T-helper 2 cell treated with Interferon-gamma antibody and Interleukin-4, amounts not matched to agents 100 ng/mL and 5 ng/mL, for 36 hours (primary cell): ENCODE results near the gene AFF1. TPM values are rescaled to one million over a fixed set of nuclear protein-coding genes. Genes with fewer than 3 reads are reported as not detected.

ENCODE experiments used
- intact Hi-C: fragments of 100-400 bp; cut with micrococcal nuclease; formaldehyde crosslinking; loops from one replicate; pipeline ENCODE4 v1.15.1; 2023
- total RNA-seq: library from RNA; stranded (reverse); gene quantifications from 2 replicates; pipeline ENCODE4 v1.2.3, GENCODE V29; 2022

The AFF1 gene
- total RNA-seq, 1 donor from 2014 or later = 68.5 TPM

GRCh38 chr4:87101543-87102199 lies 166.9 kb downstream of the AFF1 start:
- intact Hi-C loops = loop anchor here (5.0 kb wide), 1 partner anchor 604 kb away; no protein-coding TSS in a partner anchor

GRCh38 chr4:87103086-87103485 lies 168.3 kb downstream of the AFF1 start:
- intact Hi-C loops = loop anchor here (5.0 kb wide), 1 partner anchor 606 kb away; no protein-coding TSS in a partner anchor

- intact Hi-C loops = loop anchor here (5.0 kb wide), 1 partner anchor 606 kb away; no protein-coding TSS in a partner anchor
These were observed 168.9 kb downstream of the AFF1 start for GRCh38 chr4:87103691-87104187.

DNA sequence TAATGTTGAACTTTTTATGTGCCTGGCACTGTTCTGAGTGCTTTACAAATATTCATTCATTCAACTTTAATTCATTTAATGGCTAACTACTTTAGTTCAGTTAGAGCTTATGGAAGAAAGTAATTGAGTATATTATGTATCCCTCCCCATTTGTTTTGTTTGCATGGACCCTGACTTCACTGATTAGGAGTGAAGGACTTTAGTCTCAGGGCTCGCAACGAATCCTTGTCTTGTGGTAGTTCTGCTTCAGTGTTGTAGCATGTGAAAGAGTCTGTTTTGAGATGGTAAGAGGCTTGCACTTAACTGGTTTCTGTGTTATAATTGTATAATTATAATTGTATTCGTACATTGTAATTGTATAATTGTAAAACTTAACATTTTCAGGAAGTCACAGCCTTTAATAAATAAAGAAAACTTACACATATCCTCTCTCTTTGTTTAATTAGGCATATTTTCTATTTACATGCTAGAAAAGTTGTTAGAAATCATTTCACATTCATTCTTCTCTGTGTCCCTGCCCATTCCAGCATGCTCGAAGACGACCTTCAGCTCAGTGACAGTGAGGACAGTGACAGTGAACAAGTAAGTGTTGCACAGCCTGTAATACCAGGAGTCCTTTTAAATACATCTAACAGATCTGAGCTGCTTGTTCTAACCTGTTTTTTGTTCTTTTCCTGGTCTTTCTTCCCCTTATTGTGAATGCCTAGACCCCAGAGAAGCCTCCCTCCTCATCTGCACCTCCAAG lies 170.5 kb downstream of the AFF1 start:
- intact Hi-C loops = no loop called here

GRCh38 chr4:87108142-87108546 lies 173.3 kb downstream of the AFF1 start:
- intact Hi-C loops = no loop called here

- intact Hi-C loops = no loop called here
These were observed 174.3 kb downstream of the AFF1 start for GRCh38 chr4:87109121-87109520.

GRCh38 chr4:87109945-87110344 lies 175.1 kb downstream of the AFF1 start:
- intact Hi-C loops = no loop called here

DNA sequence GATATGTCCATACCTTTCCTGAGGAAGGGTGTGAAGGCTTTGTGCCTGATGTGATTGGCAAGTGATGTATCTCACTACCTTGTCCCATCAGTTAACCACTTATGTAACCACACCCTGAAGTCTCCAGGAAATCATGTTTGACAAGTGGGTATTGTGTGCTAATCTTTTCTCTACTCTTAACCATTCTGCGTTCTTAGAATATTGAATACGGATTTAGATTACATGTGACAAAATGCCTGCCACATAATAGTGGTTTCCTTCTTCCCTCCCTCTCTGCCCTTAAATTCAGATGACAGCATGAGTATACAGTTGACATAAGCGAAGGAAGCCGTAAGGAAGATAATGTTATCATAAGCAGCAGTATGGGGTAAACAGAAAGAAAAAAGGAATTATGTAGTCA lies 177.3 kb downstream of the AFF1 start:
- intact Hi-C loops = no loop called here

DNA sequence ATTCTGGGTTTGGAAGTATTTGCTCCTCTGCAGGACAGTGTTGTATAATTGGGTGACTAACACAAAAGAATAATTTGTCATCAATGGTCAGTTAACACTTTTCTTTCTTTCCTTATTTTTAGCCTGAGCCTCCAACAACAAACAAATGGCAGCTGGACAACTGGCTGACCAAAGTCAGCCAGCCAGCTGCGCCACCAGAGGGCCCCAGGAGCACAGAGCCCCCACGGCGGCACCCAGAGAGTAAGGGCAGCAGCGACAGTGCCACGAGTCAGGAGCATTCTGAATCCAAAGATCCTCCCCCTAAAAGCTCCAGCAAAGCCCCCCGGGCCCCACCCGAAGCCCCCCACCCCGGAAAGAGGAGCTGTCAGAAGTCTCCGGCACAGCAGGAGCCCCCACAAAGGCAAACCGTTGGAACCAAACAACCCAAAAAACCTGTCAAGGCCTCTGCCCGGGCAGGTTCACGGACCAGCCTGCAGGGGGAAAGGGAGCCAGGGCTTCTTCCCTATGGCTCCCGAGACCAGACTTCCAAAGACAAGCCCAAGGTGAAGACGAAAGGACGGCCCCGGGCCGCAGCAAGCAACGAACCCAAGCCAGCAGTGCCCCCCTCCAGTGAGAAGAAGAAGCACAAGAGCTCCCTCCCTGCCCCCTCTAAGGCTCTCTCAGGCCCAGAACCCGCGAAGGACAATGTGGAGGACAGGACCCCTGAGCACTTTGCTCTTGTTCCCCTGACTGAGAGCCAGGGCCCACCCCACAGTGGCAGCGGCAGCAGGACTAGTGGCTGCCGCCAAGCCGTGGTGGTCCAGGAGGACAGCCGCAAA lies 179.6 kb downstream of the AFF1 start:
- intact Hi-C loops = no loop called here

GRCh38 chr4:87116231-87116630 lies 181.4 kb downstream of the AFF1 start:
- intact Hi-C loops = no loop called here

- intact Hi-C loops = no loop called here
These were observed 182.4 kb downstream of the AFF1 start for GRCh38 chr4:87117051-87117731.

DNA sequence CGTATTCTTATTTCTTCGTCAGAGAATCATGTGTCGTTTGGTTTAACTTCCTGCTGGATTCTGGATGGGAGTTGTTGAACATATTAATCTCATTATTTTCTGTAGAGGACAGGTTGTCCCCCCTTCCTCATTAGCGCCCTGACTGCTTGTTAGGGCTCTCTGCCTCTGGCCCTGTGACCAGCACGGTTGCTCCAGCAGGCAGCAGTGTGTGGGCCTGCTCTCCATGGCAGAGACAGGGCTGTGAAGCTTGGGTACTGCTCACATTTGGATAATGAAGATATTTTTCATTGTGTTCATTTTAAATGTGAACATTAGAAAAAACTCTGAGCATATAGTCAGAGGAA lies 182.9 kb downstream of the AFF1 start:
- intact Hi-C loops = no loop called here

GRCh38 chr4:87118421-87118820 lies 183.6 kb downstream of the AFF1 start:
- intact Hi-C loops = no loop called here

GRCh38 chr4:87118826-87119225 lies 184.0 kb downstream of the AFF1 start:
- intact Hi-C loops = no loop called here

DNA sequence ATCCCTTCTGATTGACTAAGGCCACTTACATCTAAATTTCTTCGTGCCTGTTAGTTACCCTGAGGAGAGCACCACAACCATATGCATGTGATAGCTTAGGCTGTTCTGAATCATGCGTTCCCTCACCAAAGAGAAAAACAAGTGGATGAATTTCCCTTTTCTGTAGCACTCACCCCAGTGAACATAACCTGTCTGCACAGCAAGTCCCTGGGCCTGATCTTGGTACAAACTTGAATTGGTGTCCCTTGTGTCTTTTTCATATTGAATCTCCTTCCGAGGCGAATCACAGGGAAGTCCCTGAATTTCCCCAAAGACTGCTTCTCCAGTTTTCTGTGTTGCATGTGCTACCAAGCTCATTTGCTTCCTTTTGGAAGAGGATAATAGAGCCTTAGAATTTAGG lies 185.2 kb downstream of the AFF1 start:
- intact Hi-C loops = no loop called here

- intact Hi-C loops = no loop called here
These were observed 185.8 kb downstream of the AFF1 start for GRCh38 chr4:87120411-87121162.

- intact Hi-C loops = no loop called here
These were observed 186.7 kb downstream of the AFF1 start for GRCh38 chr4:87121341-87122065.

DNA sequence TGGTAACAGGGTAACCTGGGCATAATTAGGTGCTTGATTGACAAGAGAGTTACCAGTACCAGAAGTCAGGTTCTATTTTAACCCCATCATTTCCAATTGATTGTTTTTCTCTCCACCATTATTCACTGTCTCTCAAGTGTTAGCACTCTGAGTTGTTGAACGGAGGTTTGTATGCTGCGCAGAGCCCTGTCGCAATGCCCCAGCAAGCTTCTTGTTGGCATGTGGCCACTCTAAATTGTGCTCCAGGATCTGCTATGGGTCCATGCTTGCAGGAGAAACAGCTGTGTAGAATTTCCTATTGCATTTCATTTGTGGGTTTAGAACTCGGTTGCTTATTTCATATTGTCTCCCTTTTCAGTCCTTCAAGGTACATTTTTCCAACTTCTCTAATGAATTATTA lies 187.4 kb downstream of the AFF1 start:
- intact Hi-C loops = no loop called here

DNA sequence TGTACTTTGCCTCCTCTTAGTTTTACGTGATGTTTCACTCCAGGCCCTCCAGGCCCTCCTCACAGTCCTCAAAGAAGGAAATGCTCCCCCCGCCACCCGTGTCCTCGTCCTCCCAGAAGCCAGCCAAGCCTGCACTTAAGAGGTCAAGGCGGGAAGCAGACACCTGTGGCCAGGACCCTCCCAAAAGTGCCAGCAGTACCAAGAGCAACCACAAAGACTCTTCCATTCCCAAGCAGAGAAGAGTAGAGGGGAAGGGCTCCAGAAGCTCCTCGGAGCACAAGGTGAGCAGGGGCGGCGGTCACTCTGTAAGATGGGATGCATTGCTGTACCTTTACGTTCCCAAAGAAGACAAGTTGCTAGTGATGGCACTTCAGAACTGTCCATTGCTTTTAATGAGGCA lies 191.2 kb downstream of the AFF1 start:
- intact Hi-C loops = no loop called here
